NCI-H510A (cell line): ENCODE data around the gene NFX1.
"Not testable (repeated sequence)": the region's sequence is repeated elsewhere in the genome, so short reads cannot be mapped to it uniquely, and the experiment has no call there.

Experiments
- DNase-seq: peaks from one replicate; lab custom pipeline; 2025; lab: John Stamatoyannopoulos, UW

Gene NFX1

DNA sequence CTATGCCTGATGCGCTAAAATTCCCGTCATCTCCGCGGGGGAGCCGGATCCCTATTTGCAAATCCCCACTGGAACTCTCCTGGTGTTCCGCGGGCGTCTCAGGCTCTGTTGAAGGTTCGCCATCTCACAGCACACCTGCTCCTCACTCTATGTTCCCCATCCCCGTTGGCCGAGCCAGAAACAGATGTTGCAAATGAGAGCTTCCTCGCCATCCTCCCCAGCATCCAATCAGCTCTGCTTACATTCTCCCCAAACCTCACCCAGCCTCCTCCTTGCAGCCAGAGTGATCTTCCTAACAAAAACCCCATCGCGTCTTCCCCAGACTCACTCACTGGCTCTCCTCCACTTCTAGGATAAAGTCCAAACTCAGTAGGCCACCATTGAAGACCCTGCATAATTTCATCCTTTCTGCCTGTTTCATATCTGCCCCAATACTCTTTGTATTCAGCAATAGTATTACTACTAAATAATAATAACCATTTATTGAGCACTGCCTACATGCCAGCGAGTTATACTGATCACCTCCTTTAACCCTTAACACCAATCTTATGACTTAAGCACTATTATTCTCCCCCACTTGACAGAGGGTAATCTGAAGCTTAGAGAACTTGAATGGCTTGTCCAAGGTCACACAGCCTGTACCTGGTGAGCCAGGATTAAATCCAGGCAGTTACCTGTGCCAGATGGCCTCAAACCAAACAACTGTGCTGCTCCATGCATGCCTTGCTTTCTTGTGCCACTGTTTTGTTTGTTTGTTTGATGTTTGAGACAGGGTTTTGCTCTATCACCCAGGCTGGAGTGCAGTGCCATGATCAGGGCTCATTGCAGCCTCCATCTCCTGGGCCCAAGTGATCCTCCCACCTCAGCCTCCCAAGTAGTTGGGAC is 98.0 kb downstream of the NFX1 start:
- DNase-seq, result no peak

DNA sequence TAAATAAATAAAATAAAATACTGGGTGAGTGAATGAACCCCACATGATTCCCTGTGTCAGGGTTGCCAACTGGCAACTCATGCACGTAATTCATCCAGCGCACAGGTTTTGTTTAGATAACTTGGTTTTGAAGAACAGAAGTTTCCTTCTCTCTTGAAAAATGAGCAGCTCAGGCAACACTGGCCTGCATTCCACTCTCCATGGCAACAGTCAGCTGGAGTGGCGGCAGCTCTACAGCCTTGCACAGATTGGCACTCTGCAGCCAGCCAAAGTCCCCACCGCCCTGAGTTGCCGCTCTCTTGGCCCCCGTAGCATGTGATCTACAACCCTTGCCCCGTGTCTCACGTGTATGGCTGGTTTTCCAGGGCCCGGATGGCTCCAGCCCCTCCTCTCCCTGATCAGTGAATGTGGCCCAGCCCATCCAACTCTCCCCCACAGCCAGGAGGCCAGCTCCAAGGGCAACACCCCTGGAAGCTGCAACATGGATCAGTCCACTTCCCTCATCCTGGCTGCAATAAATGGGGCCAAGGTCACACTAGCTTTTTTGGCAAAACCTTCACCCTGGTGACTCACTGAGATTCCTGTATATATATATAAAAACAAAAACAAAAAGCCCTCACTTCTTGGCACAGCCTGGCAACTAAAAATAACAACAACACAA is 100.9 kb downstream of the NFX1 start:
- DNase-seq, result not testable (repeated sequence)

DNA sequence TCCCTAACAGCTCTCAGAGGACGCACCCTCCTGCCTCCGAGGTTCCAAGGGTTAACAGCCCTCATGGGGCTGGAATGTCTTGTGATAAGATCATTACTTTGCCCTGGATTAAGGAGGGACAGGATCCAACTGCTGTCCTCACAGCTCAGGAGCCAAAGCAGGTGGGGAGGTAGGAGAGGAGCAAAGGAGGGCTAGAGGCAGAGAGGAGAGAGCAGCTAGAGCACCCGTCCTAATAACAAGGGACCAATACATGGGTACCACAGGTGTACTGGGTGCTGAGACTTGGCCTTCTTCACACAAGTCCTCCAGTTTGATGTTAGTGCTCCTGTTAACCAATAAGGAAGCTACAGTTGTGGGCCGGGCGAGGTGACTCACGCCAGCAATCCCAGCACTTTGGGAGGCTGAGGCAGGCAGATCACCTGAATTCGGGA is 102.3 kb downstream of the NFX1 start:
- not testable (repeated sequence) for DNase-seq

DNA sequence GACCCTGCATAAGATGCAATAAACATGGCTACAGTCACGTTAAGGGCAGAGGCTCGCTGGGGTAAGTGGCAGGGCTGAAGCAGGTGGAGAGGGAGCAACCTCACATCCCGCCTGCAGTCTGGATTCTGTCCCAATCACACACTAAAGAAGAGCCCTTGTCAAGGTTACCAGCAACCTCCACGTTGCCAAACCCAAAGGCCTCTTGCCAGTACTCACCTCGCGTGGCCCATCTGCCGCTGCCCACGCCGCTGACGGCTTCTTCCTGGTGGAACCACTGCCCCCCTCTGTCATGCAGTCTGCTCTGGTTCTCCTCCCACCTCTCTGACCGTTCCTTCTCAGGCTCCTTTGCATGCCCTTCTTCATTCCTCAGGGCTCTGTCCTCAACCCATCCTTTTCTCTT is 103.3 kb downstream of the NFX1 start:
- no peak for DNase-seq

DNA sequence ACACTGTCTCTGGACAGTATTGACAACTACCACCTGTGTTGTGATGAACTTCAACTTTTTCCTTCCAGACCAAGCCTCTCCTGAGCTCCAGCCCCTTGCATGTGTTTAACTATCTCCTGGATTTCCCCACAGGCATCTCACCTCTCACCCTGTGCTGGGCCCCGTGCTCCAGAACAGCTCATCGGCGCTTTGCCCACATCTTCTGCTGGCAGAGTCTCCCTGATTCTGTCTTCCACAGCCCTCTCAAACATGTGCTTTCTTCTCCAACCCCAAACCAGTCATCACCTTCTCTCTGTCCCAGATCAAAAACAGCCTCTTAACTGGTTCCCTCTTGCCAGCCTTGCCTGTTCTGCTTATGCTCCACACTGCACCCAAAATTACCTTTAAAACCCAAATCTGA is 103.7 kb downstream of the NFX1 start:
- DNase-seq, result not testable (repeated sequence)

DNA sequence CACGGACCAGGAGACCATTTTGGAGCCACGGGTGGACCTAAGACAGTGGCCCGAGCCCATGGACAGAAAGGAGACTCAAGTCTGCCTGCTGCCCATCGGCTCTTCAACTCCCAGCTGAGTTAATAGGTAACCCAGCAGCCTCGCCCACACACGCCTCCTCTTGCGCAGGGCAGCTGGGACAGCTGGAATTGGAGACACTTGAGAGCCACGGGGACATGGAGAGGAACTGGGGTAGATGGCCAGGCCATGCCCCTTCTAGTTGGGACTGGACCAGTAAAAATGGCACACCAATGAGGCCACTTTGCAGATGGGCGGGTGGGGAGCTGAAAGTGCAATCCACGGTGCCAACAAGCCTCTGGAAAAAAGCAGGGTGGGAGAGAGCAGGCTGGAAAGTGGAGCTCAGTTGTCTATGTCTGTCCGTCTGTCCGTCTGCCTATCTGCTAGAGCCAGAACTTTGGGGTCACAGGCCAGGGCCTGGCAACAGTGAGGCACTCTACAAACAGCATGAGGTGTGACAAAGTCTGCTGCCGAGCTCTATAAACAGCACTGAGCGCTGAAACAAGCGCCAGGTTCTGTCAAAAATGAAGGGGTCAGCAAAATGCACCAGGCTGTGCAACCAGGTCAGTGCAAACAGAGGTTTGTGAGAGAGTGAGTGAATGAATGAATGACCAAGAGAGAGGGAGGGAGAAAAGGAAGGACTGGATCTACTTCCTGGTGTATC is 105.0 kb downstream of the NFX1 start:
- DNase-seq, result not testable (repeated sequence)

DNA sequence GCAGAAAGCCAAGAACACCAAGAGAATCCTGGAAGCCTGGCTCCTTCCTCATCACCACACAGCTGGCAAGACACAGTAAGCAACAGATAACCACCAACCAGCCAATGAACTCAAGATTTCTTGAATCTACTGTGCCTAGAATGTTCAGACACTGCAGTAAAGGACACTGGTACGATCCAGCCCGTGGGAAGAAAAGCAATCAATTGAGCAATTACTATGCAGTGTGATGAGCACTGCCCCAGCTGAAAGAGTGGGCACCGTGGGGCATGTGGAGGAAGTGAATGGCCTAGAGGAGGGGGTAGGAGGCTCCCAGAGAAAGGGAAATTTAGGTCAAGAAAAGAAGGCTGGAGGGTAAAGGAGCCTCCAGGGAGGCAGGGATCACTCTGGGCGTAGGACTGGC is 107.5 kb downstream of the NFX1 start:
- DNase-seq, result not testable (repeated sequence)

DNA sequence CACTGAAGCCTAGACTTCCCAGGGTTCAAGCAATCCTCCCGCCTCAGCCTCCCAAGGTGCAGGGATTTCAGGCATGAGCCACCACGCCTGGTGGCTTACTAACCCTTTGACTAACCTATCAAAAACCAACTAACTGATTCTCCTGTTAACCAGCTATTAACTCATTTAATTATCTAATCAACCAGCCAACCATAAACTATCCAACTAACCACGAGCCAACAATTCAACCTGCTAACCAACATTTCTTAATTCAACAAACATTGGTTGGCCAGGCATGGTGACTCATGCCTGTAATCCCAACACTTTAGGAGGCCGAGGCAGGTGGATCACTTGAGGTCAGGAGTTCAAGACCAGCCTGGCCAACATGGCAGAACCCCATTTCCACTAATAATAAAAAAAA is 108.7 kb downstream of the NFX1 start:
- not testable (repeated sequence) for DNase-seq

DNA sequence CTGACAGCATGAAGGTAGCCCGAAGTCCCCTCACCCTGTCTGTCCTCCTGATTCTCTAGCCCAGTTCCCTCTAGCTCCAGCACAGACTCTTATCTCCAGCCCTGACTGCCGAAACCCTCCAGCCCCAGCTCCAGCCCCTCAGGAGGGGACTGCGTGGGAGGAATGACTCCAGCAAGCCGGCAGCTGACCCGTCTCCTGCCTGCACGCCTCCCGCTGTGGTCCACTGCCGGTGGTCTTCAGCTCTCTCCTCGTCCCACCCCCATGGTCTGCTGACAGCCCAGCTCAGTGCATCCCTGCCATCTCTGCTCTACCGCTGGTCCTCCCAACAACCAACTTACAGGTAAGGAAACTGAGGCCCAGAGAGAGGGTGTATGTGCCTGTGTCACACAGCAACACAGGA is 111.5 kb downstream of the NFX1 start:
- DNase-seq, result not testable (repeated sequence)

DNA sequence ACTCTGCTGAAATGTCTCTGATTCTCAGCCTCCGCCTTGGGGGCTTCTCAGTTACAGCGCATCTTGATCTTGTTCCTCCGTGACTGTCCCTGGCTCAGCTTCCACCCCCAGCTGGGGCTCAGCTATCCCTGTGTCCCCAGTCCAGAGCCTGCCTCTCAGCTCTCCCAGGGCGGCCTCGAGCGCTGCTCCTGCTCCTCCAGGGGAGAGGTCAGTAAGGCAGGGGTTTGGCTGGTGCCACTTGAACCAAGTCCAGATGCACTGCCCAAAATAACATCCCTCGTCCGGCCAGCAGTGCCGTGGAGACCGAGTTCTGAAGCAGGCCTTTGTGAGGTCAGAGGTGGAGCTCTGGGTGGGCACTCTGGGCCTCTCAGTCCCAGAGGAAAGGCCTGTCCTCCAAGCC is 112.1 kb downstream of the NFX1 start, which contains the start of gene AQP7:
Gene AQP7 (minus strand): TSS at position 198 of the 400 bp plus-strand sequence. CDS start 1,306 bp downstream, outside the sequence.
- DNase-seq, result not testable (repeated sequence)

DNA sequence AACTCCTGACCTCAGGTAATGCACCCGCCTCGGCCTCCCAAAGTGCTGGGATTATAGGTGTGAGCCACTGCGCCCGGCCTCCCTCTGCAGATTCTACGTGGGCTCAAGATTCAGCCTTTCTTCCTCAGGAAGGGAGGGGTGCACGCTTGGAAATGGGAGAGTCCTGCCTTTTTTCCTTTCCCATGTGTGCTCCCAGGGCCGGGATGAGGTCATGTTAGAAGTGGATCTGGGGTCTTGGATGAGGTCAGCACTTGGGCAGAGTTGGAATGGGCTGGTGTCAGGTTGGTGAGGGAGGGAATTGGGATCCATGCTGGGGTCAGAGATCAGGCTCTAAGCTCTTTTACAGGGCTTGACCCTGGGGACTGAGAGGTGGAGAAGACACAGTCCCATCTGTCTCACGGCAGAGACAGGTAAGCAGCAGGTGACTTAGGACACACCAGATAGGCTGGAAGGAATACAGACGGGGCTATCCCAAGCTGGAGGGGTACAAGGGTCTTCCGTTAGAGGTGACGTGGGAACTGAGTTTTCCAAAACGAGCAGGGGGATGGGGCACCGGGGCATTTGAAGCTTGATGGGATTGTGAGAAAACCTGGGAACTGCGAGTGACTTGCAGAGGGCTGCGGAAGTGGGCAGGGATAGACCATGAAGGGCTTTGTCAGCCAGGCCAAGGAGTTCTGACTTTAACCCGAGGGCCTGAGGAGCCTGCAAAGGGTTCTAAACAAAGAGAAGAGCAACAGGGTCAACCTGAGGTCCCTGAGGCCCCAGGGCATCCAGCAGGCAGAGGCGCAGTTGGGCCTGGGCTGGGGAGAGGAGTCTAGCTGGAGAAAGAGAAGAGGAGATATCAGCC is 113.8 kb downstream of the NFX1 start:
- no peak for DNase-seq

DNA sequence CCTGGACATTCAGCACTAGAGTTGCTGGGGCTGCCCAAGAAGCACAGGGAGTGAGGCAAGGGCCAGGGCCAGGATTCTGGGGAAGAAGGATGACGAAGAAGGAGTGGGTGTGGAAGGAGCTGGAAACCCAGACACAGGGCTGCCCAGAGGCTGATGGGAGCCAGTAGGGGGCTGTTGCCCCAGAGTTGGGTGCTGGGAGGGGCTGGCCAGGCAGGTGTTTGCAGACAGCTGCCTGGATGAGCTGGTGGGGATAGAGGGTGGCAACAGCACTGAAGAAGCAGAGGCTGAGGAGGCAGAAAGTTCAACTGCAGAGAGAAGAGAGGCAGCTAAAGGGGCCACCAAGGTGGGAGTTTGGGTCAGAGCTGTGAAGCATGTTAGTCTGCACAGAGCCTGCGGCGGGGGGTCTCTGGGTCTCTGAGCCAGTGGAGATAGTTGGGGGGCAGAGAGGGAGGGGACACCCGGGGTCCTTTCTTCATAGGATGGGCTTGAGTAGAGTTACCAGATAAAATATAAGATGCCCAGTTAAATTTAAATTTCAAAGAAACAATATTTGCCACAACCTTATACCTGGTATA is 114.6 kb downstream of the NFX1 start:
- no peak for DNase-seq

DNA sequence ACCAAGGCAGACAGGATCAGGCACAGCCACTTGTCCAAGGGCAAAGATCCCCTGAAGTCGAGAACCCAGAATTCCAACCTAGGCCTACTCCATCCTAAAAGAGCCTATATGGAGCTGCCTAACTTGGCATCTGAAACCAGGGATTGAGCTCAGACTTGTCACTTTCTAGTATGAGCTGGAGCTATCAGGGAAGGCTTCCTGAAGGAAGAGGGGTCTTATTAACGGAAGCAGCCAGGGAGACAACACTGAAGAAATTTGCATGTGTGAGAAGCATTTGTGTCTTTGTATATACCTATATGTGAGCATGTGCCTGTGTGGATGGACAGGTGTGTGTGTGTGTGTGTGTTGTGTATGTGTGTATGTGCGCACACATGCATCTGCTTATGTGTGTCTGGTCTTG is 116.7 kb downstream of the NFX1 start:
- DNase-seq, result no peak

DNA sequence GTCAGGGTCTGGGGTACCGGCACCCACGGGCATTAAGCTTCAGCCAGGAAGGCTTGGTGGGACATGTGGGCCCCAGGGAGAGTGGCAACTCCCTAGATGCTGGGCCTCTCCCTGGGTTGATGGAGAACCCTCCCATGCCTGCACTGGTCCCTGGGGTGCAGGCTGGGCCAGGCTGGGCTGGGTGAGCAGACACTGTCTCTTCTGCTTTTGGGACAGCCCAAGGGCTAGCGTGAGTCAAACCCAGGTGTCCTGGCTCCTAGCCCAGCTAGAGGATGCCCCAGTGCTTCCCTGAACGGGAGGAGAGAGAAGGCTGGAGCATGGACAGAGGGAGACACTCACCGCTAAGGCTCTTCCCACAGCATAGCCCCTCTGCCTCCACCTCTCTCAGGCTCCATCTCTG is 117.8 kb downstream of the NFX1 start:
- no peak for DNase-seq

DNA sequence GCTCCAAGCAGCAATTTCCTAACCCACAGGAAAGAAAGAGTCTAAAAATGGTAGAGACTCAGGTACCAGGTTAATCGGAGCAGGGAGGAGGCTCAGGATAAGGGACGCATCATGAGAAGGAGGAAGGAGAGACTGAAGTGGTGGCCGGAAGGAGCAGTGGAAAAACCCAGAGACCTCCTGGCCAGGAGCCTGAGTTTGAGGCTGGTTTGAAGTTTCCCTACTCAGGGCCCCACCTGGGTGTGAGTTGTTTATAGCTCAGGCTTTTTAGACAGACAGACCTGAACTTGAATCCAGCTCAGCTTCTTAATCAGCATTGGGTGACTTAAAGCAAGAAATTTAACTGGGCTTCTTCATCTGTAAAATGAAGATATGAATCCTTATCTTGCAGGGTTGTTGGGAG is 124.0 kb downstream of the NFX1 start:
- DNase-seq, result no peak

DNA sequence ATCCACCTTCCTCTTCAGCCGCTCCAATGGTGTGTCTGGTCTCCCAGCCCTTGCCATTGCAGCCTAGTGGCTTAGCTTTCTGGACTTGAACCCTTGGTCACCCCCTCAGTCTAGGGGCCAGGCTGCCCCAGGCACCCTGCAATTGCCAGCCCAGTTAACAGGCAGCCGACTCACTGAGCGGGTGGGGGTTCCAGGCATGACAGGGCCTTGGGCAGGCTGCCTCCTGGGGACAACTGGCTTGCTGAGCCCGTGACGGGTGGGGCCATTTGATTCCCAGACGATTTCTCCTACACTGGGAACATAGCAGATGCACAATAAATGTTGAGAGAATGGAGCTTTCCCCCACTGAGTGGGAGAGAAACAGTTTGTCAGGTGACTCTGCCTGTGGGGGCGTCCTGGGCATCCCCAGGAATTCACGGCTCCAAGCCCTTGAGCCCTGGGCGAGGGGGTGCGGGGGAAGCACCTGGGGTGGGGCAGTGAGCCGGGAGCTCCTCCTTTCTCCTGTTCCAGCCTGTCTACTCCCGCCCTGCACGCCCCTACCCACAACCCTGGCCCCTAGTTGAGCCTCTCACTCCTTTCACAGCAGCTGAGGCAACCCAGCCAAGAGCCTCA is 124.7 kb downstream of the NFX1 start:
- DNase-seq, result no peak

DNA sequence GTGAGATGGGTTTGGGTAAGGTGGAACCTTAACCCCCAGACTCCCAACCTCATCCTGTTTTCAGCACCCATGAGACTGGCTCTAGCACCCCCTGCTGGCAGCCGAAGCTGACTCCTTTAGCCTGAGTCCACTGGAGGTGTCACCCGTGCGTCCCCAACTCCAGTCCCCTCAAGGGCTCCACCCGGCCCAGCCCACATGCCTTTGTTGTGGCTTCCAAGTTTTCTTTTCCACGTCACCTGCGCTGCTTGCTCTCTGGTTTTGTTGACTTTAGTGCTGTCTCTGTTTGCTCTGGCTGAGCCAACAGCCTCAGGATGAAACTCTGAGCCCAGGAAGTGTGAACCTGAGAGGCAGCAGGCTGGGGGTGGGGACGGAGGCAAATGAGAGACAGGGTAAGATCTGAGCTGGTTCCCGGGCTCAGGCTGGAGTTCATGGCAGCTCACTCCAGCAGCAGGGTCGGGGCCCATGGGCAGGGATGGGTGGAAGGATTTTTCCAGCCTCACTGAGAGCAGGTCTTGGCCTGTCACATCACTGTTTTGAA is 125.3 kb downstream of the NFX1 start:
- peak; percentile 91 for DNase-seq

DNA sequence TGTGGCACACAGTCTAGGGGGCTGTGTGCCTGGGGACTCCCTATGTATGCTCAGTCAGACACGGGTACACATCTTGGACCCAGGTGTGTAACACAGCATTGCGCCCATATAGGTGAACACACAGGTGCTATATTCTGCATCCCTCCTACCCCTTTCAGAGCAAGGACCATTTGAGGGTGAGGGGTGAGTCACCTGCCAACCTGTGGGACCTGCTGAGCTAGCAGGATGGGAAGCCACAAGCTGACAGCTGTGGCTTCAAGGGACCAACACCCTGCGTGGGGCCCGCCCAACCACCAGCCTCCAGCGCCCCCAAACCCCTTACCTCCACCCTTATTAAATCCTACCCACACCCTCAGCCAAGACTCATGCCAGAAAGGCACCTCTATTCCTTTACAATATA is 126.7 kb downstream of the NFX1 start:
- no peak for DNase-seq

DNA sequence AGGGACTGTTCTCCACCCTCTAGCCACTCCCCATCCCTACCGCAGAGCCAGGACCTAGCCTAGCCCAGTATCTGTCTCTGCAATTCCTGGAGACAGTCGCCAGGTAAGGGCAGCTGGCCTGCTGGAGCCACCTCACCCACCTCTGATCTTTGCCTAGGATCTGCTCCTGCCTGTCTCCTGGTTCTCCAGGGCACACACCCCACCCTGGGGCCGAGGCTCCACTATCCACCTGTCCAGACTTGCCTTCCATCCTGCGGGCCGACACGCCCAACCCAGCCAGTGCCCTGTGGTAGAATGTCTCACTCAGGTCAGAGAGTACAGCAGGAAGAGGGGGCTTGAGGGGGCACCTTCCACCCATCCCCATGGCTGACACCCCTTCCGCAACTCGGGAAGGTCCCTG is 127.8 kb downstream of the NFX1 start:
- peak; percentile 15 for DNase-seq

DNA sequence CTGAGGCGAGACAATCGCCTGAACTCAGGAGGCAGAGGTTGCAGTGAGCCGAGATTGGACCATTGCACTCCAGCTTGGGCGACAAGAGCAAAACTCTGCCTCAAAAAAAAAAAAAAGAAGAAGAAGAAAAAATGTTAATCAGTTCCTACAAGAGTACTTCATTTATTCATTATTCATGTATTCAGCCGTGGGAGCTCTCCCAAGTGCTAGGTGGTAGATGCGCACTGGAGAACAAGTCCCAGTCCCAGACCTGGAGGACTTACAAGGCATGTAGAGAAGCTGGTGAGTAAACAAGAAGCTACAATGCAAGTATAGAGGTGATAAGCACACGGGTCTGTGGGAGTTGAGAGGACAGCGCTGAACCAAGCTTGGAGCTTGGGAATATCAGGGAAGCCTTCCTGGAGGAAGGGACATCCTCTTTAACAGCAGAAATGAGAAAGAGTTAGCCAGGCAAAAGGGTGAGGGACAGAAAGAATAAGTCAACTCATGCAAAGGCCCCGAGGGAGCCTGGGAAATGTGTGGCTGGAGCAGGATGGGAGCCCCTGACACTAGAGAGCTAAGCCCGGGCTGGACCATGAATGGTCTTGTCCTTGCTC is 129.5 kb downstream of the NFX1 start:
- no peak for DNase-seq
